T-helper 22 cell (primary cell): ENCODE measurements around the gene BTRC.

Source experiments
- DNase-seq: peaks from one replicate; pipeline ENCODE4 v3.0.0-alpha.2; 2020; ENCODE audit warnings: low read depth

BTRC gene

GRCh38 chr10:101535949-101536348 is 182.0 kb downstream of the BTRC start:
- no peak for DNase-seq

GRCh38 chr10:101536800-101537199 is 182.8 kb downstream of the BTRC start:
- no peak for DNase-seq

- DNase-seq: no peak
Observed at GRCh38 chr10:101538446-101538845, 184.5 kb downstream of the BTRC start.

GRCh38 chr10:101545898-101546297 is 191.9 kb downstream of the BTRC start:
- DNase-seq: no peak

- DNase-seq: no peak
Observed at GRCh38 chr10:101550965-101551364, 197.0 kb downstream of the BTRC start.

GRCh38 chr10:101552442-101552841 is 198.5 kb downstream of the BTRC start:
- no peak for DNase-seq

DNA sequence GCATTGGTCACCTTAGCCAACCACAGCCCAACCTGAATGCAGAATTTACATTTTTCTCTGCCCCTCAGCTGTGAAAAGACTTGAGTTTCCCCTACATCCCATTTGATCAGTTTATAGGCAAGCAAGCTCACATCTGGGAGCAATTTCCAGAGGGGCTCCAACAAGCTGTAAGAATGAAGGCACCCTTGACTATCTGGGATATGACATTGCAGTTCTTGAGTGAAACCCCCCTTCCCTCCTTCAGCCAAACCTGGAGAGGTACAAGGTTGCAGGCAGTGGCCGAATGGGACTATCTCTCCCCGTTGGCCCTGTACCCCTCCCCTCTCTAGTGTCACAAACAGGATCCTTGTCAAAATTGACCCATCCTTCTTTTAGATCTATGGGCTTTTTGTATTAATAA is 203.6 kb downstream of the BTRC start:
- no peak for DNase-seq

- DNase-seq: no peak
Observed at GRCh38 chr10:101558204-101558603, 204.2 kb downstream of the BTRC start.

DNA sequence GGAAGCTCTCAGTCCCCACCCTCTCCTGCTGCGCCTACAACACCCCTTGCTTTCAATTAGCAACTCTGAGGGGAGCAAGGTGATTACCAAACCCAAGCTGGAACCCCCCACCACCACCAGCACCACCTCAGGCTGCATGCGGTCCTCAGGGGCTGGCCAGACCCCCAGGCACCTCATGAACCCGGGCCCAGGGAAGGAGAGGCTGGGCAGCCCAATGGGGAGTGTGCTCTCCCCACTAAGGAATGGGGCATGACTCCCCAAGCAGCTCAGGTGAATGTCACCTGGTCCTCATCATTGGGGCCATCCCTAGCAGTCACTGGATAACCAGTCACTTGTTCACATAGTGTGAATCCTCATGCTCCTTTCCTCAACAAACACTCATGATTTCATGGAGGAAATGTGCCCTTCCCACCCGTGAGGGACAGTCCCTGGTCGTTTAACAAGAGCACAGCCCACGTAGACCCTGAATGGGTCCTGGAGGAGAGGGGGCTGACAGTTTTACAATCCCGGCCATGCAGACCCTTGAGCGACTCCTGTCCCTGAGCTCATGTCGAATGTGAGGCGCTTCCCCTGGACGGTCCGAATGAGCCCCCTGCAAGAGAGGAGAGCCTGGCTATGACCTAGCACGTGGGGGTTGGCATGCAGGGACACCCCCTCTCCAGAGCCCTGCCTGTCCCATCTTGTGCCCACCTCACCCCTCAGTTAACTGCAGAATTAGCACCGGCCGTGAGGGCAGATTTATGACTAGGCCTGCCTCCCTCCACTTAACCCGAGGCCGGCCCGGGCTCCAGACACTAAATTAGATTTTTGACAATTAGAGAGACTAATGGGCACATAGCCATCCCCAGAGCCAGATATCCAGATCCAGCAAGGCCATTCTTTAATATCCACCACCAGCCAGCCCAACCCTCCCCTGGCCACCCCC is 205.0 kb downstream of the BTRC start:
- DNase-seq: no peak

GRCh38 chr10:101559596-101560297 is 205.8 kb downstream of the BTRC start:
- DNase-seq: no peak

DNA sequence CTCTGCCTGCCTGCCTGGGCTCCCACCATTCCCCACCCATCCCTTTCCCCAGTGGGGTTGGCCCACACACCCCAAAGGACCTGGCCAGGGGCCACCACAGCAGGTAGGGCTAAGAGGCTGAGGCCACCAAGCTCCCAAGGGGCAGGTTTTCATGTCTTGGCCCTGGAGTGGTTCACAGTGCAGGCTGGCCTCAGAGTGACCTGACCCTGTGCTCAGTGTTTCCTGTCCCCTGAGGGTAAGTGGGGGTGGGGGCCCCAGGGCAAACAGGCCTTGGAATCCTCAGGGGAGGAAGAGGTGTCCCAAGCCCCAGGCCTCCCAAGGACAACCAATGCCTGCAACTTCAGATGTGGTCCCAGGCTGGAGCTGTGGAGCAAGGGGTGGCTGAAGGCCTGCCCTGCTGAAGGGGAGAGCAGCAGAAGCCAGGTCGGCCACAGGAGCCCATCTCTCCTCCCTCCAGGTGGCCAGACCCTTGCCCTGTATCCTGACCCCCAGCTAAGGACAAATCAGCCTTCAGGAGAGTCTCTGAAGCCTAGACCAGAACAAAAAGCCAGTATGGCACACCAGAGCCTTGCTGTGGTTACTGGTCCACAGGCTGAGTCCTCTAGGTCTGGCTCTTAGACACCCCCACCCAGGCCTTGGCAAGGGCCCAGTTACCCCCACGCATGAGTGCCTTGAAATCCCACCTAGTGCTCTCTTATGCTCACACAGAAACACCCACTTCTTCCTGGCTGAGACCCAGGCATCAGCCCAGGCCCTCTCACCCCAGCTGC is 206.5 kb downstream of the BTRC start:
- no peak for DNase-seq

DNA sequence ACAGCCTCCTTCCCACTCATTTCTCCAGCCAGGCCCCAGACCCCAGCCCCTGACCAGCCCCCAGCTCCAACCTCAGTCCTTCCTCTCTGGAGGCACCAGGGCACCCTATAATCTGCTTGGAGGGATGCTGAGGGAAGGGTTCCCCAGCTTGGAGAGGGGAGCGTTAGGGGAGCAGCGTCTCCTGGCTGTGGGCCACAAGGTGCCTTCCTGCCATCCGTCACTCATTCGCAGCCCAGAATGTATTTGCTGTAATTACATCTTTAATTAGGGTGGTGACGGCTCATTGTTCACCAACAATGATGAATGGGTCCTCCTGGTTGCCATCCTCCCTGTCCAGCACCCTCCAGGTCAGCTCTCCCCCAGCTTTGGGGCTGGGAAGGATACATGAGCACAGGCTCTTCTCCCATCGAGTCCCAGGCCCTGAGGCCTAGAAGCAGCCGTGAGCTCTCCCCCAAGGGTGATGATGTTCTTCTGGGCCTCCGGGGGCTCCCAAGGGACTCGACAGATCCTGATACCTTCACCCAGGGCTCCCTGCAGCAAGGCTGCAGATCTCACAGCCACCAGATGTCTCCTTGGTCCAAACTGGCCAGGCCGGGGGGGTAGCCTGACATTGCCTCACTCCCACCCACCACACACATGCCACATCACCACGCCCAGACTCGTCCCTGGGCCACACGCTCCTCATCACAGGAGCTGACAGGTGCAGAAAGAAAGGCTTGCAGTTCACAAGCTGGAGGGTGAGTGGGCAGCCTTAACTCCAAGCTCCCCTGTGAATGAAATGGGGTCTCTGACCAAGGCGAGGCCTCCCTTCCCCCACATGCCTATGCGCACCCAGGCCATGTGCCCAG is 207.3 kb downstream of the BTRC start:
- DNase-seq: no peak

DNA sequence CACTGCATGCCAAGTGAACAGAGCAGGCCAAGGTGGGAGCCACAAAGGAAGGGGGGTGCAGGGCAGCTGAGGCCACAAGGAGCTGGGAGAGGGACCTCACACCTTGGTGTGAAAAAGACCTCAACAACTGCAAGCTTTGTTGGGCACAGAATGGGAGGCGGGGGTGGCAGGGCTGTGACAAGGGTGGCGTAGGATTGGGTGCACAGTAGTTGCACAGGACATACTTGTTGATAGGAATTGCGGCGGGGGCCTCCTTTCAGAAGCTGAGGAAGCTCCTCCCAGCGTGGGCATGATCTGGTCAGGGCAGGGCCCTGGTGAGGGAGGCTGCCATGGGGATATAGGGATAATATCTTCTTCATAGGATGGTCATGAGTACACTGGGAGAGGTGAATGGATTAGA is 208.3 kb downstream of the BTRC start:
- DNase-seq: no peak

DNA sequence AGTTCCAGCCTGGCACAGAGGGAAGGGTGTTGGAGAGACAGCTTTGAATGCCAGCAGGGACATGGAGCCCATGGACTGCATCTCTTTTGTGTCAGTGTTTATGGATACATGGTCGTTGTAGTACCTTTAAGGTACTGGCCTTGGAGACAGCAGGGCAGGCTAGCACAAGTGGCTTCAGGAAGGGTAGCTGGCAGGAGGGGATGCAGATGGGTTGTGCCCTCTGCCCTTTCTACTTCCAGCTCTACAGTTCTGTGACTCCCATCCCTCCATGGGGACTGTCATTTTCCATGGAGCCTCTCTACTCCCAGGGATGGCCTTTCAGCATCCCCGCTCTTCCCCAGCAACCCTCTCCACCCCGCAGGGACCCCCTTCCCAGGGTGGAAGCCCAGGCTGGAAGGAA is 209.0 kb downstream of the BTRC start:
- no peak for DNase-seq

GRCh38 chr10:101563497-101564040 is 209.6 kb downstream of the BTRC start:
- DNase-seq: no peak

DNA sequence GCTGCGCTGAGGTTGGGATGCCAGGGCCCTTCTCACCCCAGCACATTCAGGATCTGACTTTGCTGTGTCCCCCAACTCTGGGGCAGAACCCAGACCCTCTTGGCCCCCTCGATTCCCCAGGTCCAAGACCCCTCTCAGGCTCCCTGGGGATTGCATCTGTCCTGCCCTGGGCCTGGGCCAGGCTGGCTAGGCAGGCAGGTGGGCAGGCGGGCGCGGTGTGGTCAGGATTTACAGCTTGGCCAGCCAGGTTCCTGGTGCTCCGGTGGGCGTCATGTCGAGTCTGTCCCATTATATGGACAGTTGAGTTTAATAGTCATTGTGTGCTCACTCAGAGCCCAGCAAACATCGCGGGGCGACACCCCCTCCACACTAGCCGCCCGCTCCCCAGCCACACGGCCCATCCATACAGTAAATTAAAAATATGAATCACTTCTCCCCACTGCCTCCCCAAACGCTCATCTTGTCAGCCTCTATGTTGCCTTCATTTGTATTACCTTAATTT is 210.6 kb downstream of the BTRC start:
- no peak for DNase-seq

- no peak for DNase-seq
Observed at GRCh38 chr10:101565370-101565900, 211.5 kb downstream of the BTRC start.

DNA sequence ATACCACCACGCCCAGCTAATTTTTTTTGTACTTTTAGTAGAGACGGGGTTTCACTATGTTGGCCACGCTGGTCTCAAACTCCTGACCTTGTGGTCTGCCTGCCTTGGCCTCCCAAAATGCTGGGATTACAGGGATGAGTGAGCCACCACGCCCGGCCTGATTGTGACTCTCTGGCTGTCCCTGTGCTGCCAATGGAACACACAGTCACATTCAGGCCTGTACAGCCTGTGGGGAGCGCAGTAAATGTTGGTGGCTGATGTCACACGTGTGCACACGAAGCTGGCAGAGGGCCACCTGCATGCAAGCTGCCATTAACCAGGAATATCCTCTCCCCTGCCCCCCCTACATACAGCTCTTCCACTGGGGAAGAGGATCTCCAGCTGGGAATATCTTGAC is 212.0 kb downstream of the BTRC start:
- DNase-seq: no peak

- DNase-seq: no peak
Observed at GRCh38 chr10:101566333-101567164, 212.6 kb downstream of the BTRC start.
